GM19455 (cell line): ENCODE data around the gene ZNF322.
A peak's percentile ranks its signal among the peaks of the same experiment; 100 is the strongest.

Experiments used
- ATAC-seq: cut with Tn5 transposase; IDR thresholded peaks from one replicate; pipeline ENCODE4 v1.9.1; 2021; ENCODE audit not compliant: unreplicated experiment

Gene ZNF322

DNA sequence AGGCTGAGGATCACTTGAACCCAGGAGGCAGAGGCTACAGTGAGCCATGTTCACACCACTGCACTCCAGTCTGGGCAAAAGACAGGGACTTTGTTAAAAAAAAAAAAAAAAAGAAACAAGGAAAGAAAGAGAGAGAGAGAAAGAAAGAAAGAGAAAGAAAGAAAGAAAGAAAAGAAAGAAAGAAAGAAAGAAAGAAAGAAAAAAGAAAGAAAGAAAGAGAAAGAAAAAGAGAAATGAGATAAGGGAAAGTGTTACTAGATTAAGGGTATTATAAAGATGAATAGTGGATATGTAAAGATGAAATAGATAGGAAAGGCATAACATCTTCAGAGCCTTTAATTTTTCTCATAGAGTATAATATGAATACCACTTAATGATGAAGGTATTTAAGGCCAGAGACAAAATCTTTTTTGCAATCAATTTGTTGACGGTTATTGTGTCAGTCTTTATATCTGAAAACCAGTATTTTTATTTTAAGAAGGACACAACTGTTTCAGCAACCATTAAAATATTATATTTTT lies 36.1 kb downstream of the ZNF322 start:
- no peak for ATAC-seq

DNA sequence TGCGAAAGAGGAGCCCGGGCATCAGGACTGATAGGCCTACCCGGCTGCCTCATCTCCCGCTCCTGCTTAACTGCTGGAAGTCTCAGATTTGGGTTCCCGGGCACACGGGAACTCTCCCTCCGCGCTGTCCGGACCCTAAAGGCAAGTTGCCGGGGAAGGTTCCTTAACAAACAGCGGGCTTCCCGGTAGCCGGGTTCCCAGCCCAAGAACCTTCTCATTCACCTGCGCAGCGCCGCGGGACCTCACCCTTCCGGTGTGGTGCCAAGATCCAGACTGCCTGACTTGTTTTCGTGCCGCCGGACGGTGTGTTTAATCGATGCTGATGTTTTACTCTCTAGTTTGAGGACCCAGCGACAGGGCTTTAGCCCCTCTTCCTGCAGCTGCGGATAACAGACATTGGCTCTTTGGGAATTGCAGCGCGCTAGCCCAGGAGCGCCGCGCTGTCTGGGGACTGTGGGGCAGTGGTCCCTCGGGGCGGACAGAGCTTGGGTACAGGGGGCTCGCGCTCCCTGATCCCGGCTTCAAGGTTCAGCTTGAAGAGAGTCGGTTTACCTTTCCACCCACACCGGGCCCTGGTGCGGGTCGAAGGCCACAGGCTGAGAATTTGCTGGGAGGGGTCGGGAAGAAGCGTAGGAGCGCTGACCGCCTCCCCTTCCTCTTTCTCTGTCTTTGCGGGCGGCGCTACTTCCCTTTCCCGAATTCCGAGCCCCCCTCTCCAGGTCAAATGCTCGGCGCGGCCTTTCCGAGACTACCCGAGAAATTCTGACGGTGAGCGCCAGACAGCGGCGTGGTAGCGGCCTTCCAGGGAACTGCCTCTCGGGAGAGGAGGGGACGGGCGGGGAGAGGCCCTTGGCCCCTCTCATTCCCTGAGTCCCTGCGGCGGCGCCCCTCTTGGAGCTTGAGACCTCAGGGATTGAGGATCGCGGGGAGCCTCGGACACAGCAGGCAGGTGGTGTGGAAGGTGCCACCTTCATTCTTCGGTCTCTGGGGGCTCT lies 45.6 kb downstream of the ZNF322 start:
- no peak for ATAC-seq

DNA sequence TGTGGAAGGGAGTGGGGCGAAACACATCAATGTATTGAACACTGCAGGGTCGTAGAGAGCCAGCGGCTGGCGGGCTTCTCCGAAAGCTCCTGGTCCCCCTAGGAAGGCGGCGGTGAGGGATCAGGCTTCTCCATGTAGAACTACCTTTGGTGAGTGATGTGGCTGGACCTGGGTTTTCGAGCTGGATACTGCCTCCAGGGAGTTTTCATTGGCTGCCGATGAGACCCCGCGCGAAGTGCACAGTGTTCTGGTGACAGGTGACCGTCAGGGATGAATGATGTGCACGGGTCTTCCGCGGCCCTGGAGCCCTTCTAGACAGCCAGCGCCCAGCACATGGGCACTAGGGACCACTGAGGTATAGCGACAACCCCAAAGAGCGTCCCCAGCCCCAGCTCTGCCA lies 46.3 kb downstream of the ZNF322 start:
- ATAC-seq = no peak

DNA sequence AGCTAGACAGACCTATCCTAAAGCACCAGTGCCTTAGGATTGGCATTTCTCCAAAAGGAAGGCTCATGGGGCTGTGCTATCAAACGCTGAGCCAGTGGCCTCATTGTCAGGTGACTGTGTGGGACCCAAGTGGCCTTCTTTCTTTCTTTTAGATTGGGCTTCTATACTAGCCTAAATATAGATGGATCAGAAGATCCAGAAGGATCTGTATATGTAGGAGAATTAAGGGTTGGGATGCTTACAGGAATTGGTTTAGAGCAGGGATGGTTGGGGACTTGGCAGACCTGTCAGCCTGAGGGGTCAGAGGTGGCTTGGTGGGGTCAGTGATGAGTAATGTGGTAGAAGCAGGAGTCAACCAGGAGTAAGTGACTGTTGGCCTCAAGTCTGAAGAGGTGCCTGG lies 47.9 kb downstream of the ZNF322 start:
- no peak for ATAC-seq

DNA sequence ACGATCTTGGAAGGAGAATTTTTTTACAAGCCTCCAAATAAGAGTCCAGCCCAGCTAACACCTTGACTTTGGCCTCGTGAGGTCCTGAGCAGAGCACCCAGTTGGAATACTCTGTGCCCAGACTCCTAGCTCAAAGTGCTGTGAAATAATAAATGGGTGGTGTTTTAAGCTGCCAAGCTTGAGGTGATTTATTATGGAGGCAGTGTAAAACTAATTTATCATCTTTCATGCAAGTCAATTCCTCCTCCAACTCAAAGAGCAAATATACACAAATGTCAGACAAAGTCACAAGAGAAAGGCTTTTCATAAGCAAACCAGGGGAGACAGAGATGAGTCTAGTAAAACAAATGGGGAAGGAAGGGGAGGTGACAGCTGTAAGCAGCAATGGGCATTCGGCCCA lies 50.1 kb downstream of the ZNF322 start:
- ATAC-seq = no peak

DNA sequence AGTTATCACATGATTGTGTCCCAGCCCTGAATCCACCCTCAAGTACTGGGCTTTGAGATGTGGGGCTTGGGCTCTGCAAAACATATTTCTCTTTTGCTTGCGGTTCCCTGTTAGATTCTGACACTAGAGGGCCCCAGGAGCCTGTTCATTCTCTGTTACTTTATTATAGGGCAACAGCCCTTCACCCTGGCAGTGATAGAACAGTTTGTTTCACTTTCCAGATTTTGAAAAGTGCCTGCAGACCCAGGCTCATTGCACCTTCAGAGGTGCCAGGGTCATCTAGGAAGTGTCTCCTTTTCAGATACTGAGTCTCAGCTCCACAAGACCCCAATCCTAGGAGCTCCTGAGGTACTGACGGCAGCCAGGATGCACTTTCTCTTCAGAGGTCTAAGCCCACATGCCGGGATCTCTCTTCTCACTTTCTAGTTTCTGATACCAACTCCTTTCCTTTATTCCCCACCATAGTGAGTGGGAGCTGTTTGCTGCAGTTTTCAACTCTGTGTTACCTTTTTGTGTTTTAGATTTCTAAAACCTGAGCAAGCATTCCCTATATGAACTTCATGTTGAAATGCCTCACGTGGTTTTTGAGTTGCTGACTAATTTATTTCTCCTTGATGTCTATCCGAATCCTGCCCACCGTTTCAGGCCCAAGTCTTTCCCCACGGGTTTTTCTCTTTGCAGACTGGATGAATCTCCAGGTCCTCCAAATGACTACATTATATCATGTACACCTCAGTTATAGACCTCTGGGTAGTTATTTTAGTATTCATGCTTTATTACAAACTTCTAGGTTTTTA lies 51.9 kb downstream of the ZNF322 start:
- ATAC-seq = peak; percentile 79

DNA sequence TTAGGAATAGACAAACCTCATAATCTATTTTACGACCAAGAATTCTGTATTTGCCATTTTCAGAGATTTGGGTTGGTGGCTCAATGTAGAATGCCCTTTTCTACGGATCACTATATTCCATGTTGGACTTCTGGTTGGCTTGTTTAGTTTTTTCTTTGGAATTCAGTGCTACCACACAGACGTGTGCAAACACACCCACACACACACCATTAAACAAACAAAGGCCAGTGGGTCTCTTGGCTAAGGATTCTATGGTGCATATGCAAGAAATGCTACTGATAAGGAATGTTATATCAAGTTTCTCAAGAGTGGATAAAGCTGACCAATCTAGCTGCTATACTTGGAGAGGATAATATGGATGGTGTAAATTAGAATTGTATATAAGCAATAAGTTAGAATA lies 54.7 kb downstream of the ZNF322 start:
- no peak for ATAC-seq

DNA sequence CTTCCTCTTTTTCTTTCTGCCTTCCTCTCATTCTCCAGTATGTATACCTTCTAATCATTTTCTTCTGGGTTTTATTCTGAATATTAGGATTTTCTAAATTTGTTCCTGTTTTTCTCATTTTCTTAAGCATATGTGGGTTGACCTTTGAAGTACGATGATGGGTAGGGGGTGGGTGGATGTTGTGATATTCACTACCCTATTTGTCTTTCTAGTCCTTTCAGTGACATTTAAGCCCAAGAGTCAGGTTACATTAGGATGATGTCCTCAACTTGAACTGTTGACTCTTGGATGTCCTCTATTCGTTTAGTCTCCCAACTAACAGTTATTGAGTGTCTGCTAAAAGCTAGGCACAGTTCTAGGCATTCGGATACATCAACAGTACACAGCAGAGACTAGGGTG lies 55.5 kb downstream of the ZNF322 start:
- no peak for ATAC-seq

DNA sequence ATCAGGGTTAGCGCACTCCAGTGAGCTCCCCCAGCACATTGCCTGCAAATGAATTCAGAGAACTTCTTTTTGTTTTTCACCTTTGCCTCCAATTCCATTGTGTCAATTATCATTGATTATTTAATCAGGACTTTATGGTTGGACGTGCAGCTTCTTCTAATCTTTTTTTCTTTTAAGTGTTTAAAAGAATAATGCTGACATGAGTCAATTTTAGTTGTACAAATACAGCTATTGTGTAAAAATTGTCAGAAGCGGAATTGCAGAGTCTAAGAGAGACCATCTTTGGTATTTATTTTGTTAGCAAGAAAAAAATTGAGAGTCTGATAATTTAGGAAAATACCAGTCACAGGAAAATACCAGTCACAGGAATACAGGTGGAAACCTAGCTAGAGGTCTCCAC lies 57.3 kb downstream of the ZNF322 start:
- ATAC-seq = no peak

DNA sequence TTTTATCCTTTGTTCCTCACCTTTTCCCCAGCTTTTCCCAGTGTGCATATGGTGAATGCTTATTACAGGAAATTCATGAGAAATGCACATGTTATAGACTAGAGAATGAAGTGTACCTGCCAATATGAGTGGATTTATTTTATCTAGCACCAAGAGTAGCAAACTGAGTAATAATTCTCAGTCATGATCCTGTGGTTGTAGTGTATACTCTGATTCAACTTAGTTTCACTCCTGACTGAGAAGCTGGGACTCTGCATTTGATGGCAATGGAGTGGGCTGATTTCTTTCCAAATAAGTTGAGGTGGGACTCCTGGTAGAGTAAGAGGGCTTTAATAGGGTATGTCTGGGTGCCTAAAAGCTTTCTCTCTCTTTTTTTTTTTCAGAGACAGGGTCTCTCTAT lies 58.8 kb downstream of the ZNF322 start:
- no peak for ATAC-seq

DNA sequence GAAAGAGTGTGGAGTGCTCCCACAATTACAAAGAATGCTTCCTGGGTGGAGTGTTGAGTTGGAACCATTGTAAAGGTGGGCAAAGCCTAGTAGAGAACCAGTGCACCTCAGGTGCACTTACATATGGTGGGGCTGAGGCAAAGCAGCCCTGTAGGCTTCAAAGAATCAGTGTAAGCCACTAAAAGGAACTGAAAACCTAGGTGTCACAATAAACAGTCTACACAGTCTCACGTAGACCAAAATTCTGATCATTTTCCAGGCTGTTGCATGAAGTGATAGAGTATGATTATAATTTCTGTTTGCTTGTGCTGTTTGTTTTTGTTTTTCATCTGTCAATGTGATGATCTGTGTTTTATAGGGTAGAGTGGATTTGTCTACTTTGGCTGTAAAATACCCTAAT lies 60.0 kb downstream of the ZNF322 start:
- ATAC-seq = no peak

DNA sequence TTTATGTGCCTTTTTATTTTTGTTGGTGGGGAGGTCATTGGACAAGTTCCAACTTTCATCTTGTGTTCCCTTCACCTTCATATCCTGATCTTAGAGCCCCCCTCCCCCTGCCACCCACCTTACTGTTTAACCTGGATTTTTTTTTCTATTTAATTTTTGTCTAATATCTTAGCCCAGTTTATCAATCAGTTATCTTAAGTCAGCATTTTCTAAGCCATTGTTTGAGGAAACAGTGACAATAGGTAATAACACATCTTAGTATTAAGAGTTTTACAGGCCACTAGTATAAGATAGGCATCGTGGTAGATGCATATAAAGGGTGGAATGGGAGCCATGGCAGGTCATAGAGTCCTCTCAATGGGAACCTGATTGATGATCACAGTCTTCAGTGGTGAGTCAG lies 60.4 kb downstream of the ZNF322 start:
- no peak for ATAC-seq

DNA sequence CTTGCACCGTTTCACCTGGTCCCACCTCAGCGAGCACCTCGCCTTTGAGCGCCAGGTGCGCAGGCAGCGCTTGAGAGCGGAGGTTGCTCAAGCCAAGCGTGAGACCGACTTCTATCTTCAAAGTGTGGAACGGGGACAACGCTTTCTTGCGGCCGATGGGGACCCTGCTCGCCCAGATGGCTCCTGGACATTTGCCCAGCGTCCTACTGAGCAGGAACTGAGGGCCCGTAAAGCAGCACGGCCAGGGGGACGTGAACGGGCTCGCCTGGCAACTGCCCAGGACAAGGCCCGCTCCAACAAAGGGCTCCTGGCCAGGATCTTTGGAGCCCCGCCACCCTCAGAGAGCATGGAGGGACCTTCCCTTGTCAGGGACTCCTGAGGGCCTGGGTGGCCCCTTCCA lies 61.3 kb downstream of the ZNF322 start:
- no peak for ATAC-seq

DNA sequence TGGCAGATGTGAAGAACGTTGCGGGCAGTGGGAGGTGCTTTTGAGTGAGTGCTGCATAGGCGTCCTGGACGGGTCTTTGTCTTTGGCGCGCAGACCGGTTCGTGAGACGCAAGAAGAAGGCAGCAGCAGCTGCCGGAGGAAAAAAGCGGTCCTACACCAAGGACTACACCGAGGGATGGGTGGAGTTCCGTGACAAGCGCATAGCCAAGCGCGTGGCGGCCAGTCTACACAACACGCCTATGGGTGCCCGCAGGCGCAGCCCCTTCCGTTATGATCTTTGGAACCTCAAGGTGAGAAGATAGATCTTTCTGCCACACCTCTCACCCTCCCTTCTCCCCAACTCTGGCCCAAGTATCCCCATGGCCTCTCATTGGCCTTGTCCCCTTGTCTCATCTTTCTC lies 61.7 kb downstream of the ZNF322 start:
- ATAC-seq = no peak

DNA sequence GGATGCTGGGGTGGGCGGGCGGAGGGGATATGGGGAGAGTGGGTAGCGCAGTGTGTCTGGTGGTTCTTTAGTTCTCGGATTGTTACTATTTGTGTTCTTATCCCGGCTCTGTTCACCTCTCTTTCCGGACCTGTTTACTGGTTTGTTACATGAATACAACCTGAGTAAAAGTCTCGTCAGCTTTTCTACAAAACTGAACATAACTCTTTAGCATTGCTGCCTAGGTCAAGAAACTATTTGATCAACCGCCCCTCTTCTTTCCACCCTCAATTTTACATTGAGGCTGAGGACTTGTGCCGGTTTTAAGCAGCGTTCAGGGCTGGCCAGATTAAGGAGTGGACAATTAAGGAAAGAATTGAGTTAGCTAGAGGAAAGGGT lies 62.2 kb downstream of the ZNF322 start:
- ATAC-seq = no peak

DNA sequence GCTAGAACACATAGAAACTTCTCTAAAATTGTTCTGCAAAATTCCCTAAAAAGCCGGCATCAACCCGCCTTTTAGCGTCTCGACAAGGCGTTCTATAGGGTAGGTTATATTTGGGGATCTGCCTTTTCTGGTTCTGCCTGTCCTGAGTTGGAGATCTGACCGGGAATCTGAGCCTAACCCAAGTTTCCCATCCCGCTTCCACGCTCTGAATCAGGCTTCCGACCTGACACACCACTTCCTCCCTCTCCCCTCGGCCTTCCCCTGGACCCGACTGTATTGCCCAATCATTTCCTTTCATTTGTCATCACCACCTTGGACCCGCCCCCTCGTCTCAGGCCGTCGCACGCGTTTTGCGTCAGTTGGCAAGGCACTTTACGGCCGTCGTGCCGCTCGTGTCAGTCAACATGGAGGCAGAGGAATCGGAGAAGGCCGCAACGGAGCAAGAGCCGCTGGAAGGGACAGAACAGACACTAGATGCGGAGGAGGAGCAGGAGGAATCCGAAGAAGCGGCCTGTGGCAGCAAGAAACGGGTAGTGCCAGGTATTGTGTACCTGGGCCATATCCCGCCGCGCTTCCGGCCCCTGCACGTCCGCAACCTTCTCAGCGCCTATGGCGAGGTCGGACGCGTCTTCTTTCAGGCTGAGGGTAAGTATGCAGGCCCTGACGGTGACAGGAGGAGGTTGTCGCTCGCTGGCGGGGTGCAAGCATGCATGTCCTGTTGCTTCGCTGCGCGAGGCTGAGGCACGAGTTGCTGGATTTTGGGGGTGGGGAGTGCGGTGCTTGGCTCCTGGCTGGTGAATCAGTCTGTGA lies 62.8 kb downstream of the ZNF322 start, which contains the start of gene ABT1:
Gene ABT1 (plus strand): TSS at position 375 of the 810 bp plus-strand sequence. CDS start 30 bp downstream, at position 405.
- peak; percentile 79 for ATAC-seq

DNA sequence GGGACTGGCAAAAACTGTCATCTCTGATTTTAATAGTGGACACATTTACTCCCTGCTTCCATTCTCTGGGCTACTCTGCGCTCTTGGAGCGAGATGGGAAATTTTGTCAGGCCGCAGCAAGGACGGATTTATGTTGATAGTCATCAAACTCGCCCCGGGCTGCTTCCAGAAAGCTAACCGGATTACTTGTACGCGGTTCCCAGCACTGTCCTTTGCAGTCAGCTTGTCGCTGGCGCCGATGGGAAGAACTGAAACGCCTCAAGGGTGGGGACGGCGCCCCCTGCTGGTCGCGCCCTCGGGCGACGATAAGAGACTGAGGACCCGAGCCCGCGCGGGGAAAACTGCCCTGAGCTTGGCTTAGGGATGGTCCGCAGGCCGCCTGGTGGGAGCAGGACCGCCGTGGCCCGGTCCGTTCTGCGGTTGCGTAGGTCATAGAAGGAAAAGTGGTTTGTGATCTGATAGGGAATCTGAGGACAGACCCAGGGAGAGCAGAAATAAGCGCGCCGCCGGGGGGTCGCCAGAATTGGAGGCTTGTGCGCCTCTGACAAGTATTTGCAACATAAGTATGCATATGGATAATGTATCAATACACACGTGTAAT lies 63.8 kb downstream of the ZNF322 start:
- ATAC-seq = peak; percentile 55

DNA sequence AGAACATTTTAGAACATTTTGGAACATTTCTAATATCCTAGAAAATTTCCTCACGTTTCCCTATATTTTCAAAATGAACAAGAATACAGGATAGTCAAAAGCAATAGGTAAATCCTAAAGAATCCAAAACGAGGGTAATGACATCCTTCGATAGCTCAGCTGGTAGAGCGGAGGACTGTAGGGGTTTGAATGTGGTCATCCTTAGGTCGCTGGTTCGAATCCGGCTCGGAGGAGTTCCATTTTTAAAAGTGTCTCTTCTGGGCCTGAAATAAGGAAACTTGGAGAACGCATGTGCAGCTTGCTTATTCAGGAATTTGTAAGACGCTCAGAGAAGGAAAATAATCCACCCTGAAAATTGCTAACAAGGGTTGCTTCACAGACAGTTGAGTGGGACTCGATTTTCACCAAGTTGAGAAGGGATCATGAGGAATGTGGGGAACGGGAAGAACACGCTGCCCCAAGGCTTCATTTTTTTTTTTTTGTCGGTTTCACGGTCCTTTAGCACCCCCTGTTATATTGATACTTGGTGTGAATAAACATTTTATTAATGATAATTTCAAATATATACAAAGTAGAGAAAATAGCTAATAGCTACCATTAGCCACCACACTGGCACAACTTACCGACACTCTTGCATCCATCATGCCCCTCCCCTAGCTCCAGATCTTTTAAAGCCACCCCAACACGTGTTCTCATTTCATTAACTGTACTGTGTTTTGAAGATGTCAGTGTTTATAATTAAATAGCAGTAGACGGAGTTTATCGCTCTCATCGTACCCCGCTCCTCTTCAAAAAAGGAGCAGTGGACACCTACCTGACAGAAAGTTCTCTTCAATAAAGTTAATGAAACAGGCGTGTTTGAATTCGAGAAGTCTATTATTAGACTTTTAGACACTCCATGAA lies 64.6 kb downstream of the ZNF322 start:
- no peak for ATAC-seq

DNA sequence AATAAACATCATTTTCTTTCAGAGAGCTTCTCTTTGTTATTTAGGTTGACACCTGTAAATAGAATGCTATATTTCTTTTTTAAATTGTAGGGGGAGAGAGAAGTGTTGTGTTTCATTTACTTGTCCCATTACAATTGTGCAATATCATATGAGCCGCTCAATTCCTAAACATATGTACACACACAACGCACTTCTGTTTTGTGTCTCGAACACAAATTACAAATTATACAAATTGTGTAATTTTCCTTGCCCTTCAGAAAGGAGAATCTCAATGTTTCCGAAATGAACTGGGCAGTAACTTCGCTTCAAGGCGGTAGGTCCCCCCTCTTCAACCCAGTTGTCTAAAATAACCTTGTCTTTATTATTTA lies 65.4 kb downstream of the ZNF322 start:
- ATAC-seq = no peak
